K562 (cell line): ENCODE results near the gene OXSR1.

ENCODE experiments used
- CTCF ChIP-seq, 3 experiments: IDR thresholded peaks in 2 of 3; conservative IDR thresholded peaks in 1 of 3; 2 replicates each; pipeline ENCODE4 v1.5.1; 2011 to 2012; ENCODE audit warnings: low read length in 3 of 3, mild to moderate bottlenecking in 3 of 3, control low read depth in 2 of 3, improper control_type of control experiment in 1 of 3, inconsistent platforms in 1 of 3, low read depth in 1 of 3, mixed read lengths in 1 of 3, moderate library complexity in 1 of 3; ENCODE audit not compliant: insufficient read depth in 2 of 3
- EZH2 ChIP-seq: IDR thresholded peaks from 2 replicates; pipeline ENCODE4 v1.6.1; 2012; ENCODE audit warnings: low read depth, mild to moderate bottlenecking, inconsistent platforms, low read length, borderline replicate concordance
- FIP1L1 ChIP-seq: fragments of 200-400 bp; formaldehyde crosslinking; IDR thresholded peaks from 2 replicates; pipeline ENCODE4 v1.6.1; 2018; ENCODE audit warnings: mild to moderate bottlenecking, low read depth, low read length; ENCODE audit not compliant: poor library complexity, severe bottlenecking
- FOXJ3 ChIP-seq: sonication (generic); formaldehyde crosslinking; IDR thresholded peaks from 2 replicates; pipeline ENCODE4 v1.4.0; 2020; ENCODE audit warnings: mild to moderate bottlenecking, missing genetic modification reagents
- HEY1 ChIP-seq: fragments of 250-450 bp; sonication (Bioruptor Pico); IDR thresholded peaks from 2 replicates; pipeline ENCODE4 v1.5.0; 2020; ENCODE audit warnings: mild to moderate bottlenecking, moderate library complexity, borderline replicate concordance
- MIER1 ChIP-seq: fragments of 450-650 bp; IDR thresholded peaks from 2 replicates; pipeline ENCODE4 v1.6.1; 2016; ENCODE audit warnings: antibody characterized with exemption, mild to moderate bottlenecking, low read depth
- SREBF2 ChIP-seq: sonication (generic); formaldehyde crosslinking; IDR thresholded peaks from 2 replicates; pipeline ENCODE4 v1.4.0; 2020; ENCODE audit warnings: mild to moderate bottlenecking, missing genetic modification reagents
- TFAP4 ChIP-seq: sonication (generic); formaldehyde crosslinking; IDR thresholded peaks from 2 replicates; pipeline ENCODE4 v1.8.0; 2022; ENCODE audit warnings: missing genetic modification reagents, mild to moderate bottlenecking, moderate library complexity, borderline replicate concordance
- ZNF146 ChIP-seq: IDR thresholded peaks from one replicate; pipeline ENCODE4 v1.6.1; 2018; ENCODE audit warnings: missing compliant biosample characterization; ENCODE audit not compliant: unreplicated experiment

- TF ChIP-seq CTCF (IDR thresholded peaks at IDR 0.05 in 2 of 3, conservative IDR thresholded peaks at IDR 0.05 in 1 of 3; ENCODE audit: insufficient read depth in 2 of 3, low read depth in 1 of 3, low read length in 3 of 3) (no peak), FIP1L1 (no peak), FOXJ3 (CRISPR knock-in tag) (no peak), SREBF2 (CRISPR knock-in tag) (no peak), ZNF146 (CRISPR knock-in tag) (no peak), TFAP4 (no peak), EZH2 (no peak), HEY1 (no peak), MIER1 (no peak)
These were observed 23.4 kb upstream of the OXSR1 start for GRCh38 chr3:38141952-38142273.
